Measurements from ENCODE around the gene RNF144A. TPM values are rescaled to one million over a fixed set of nuclear protein-coding genes. Genes with fewer than 3 reads are reported as not detected.
"Not testable (repeated sequence)": the region's sequence is repeated elsewhere in the genome, so short reads cannot be mapped to it uniquely, and the experiment has no call there.

The RNF144A gene
- total RNA-seq, 1 donor, result 35.0 TPM

- DNase-seq (ENCODE audit: low read depth in 2 of 3, low spot score in 2 of 3), result peak in 1 of 3 donors; percentile 43
Observed at GRCh38 chr2:6927186-6927585, 10.0 kb downstream of the RNF144A start.

- DNase-seq (ENCODE audit: low read depth in 2 of 3, low spot score in 2 of 3), result no peak
Observed at GRCh38 chr2:6927753-6928152, 10.5 kb downstream of the RNF144A start.

DNA sequence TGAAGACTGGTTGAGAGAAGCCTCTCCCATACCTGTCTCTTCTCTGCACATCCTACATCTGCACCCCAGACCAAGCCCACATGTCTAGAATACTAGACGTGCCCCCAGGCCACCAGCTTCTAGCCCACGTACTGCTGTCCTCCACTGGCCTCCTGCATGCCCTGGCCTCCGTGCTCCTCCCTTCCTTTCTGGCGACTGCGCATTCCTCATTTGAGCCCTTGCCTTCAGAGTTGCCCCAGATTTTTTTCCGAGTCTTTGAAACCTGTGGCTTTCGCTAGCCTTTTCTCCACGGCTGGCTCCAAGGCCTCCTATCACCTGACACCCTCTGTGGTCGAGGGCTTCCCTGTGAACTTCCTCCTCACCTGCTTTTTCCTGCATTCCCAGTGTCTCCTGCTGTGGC, 11.2 kb downstream of the RNF144A start:
- no peak for DNase-seq (ENCODE audit: low read depth in 2 of 3, low spot score in 2 of 3)

DNA sequence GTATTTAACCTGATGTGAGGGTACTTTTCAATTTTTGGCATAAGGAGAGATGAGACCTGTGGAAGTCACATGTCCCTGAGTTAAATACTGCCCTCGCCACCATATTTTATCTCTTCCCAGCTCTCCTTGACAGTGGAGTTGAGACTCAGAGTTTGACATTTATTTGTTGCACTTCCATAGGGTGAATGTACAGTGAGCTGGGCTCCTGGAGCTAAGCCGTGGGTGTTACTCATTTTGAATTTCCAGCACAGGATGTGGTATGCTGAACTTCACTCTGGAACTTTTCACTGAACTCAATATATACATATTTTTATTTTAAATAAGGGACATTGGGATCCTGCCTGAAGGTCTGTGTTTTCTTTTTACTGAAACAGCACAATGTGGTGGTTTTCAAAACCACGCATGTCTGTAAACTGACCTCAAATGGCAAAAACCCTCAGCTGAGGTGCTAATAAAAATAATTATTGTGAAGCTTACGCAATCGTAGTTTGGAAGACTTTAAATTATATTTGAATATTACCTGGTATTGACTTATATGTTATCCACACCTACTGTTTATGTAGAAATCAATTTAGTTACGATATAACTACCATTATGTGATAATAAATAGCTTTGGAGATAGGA, 12.1 kb downstream of the RNF144A start:
- no peak for DNase-seq (ENCODE audit: low read depth in 2 of 3, low spot score in 2 of 3)

- no peak for DNase-seq (ENCODE audit: low read depth in 2 of 3, low spot score in 2 of 3)
Observed at GRCh38 chr2:6930923-6931647, 13.9 kb downstream of the RNF144A start.

- no peak for DNase-seq (ENCODE audit: low read depth in 2 of 3, low spot score in 2 of 3)
Observed at GRCh38 chr2:6931753-6932152, 14.5 kb downstream of the RNF144A start.

GRCh38 chr2:6932206-6932605, 15.0 kb downstream of the RNF144A start:
- DNase-seq (ENCODE audit: low read depth in 2 of 3, low spot score in 2 of 3), result no peak

GRCh38 chr2:6932828-6933227, 15.6 kb downstream of the RNF144A start:
- DNase-seq (ENCODE audit: low read depth in 2 of 3, low spot score in 2 of 3), result no peak

DNA sequence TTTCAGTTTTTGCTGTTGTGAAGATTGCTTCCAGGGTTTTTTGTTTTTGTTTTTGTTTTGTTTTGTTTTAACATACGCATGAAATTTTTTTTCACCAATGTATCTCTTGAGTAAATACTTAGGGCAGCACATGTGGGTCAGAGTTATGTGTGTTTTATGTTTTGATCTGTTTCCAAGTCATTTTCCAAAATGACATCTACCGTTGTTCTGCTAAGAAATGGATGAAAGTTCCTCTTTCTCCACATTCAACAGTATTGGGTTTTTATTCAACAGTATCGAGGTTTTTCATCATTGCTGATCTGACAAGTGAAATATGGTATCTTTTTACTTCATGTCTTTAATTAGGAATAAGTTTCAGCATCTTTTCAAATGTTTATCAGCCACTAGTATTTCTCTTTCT, 16.7 kb downstream of the RNF144A start:
- DNase-seq (ENCODE audit: low read depth in 2 of 3, low spot score in 2 of 3), result peak in 2 of 3 donors; percentile 28 to 37

- peak in 2 of 3 donors; percentile 15 to 40 for DNase-seq (ENCODE audit: low read depth in 2 of 3, low spot score in 2 of 3)
Observed at GRCh38 chr2:6934345-6934744, 17.1 kb downstream of the RNF144A start.

GRCh38 chr2:6934758-6935651, 17.8 kb downstream of the RNF144A start:
- no peak for DNase-seq (ENCODE audit: low read depth in 2 of 3, low spot score in 2 of 3)

DNA sequence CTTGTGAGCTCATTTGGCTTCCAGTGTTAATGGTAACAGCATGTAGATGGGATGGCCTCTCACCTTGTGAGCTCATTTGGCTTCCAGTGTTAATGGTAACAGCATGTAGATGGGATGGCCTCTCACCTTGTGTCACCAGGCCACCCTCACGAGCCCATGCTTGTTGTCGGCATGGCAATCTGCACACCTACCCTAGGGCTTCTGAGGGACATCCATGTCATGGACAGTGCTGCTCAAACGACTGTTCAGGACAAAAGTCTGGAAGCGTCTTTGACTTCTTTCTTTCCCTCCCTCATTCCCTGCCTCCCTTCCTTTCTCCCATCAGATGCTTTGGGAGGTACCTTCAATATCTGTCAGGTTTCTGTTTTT, 18.4 kb downstream of the RNF144A start:
- not testable (repeated sequence) for DNase-seq (ENCODE audit: low read depth in 2 of 3, low spot score in 2 of 3)

GRCh38 chr2:6937157-6937556, 19.9 kb downstream of the RNF144A start:
- DNase-seq (ENCODE audit: low read depth in 2 of 3, low spot score in 2 of 3), result no peak

DNA sequence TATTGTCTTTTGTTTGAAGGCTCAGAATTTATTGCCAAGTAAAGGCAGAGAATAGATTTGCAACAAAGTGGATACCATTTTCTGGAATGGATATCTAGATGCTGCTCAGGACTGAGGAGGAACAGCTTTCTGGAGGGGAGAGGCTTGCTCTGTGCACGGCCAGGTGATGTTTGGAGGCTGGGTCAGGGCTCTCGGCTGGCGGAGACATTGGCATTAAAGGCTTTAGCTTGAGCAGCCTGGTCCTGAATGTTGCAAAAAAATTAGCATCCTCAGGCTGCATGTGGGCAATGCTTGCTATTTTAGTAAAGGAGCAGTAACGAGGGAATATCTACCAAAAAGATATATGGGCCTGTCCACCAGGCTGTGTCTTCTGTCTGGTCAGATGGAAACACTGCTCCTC, 20.4 kb downstream of the RNF144A start:
- DNase-seq (ENCODE audit: low read depth in 2 of 3, low spot score in 2 of 3), result no peak

- no peak for DNase-seq (ENCODE audit: low read depth in 2 of 3, low spot score in 2 of 3)
Observed at GRCh38 chr2:6939071-6939470, 21.9 kb downstream of the RNF144A start.

- no peak for DNase-seq (ENCODE audit: low read depth in 2 of 3, low spot score in 2 of 3)
Observed at GRCh38 chr2:6940820-6941219, 23.6 kb downstream of the RNF144A start.

DNA sequence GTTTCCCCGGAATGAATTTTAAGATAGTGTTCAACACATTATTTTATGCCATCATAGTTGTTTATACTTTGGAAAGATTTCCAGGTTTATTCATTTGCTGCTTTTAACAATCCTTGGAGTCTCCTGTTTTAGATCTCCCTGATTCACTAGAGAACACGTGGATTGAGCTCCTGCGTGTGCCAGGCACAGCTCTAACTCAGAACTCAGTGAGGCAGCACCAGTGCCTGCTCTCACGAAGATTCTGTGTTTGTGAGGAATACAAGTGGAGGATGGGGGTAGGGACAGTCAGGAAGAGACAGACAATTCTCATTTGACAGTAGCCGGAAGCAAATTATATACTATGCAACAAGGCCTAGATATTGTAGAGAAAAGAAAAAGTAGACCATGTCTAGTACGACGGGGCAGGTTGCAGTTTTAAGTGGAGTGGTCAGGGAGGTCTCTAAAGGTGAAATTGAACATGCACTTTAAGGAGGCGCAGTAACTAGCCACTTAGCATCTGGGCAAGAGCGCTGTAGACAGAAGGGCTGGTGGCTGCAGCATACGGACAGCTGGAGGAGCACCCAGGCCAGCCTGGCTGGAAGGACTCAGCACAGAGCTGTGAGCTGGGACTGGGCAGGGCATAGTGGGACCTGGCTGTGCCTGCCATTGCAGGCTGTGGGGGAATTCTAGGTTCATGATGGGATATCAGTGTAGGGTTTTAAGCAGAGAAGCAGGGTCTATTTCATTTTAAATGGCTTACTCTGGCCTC, 24.3 kb downstream of the RNF144A start:
- DNase-seq (ENCODE audit: low read depth in 2 of 3, low spot score in 2 of 3), result no peak

DNA sequence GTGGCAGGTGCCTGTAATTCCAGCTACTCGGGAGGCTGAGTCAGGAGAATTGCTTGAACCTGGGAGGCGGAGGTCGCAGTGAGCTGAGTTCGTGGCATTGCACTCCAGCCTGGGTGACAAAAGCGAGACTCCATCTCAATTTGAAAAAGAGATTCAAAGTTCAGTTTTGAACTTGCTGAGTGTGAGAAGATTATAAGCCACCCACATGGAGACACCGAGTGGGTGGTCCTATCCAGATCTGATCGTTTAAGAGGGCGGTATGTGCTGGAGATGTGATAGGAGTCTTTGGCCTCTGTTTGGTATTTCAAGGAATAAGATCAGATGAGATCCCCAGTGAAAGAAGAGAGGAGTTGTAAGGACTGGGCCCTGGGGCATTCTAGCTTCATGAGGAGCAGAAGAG, 25.6 kb downstream of the RNF144A start:
- DNase-seq (ENCODE audit: low read depth in 2 of 3, low spot score in 2 of 3), result no peak

GRCh38 chr2:6943523-6943922, 26.3 kb downstream of the RNF144A start:
- DNase-seq (ENCODE audit: low read depth in 2 of 3, low spot score in 2 of 3), result no peak

- no peak for DNase-seq (ENCODE audit: low read depth in 2 of 3, low spot score in 2 of 3)
Observed at GRCh38 chr2:6943971-6944370, 26.8 kb downstream of the RNF144A start.

DNA sequence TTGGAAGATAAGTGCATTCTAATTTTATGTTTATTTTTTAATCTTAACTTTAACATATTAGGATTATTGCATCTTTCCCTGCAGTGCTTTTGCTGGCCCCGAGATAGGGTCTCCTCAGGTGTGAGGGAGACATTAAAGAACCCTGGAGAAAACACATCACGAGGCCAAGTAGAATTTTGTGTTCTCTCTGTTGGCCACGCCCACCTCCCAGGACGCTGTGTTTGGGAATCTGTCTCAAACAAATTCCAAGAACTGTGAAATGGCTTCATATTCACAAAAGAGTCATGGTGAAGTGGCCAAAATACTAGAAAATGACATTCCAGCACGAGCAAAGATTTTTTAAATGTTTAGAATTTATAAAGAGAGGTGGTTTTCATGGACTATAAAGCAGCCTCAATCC, 27.3 kb downstream of the RNF144A start:
- DNase-seq (ENCODE audit: low read depth in 2 of 3, low spot score in 2 of 3), result no peak
